Ovary (tissue), 9 donors: Measurements from ENCODE around the gene OR4D2. TPM values are rescaled to one million over a fixed set of nuclear protein-coding genes. Genes with fewer than 3 reads are reported as not detected.

Source experiments
- DNase-seq, 5 donors: peaks; one replicate each; pipeline ENCODE4 v3.0.0-alpha.2; 2019 to 2020
- H3K27ac ChIP-seq, 2 donors: fragments of 200-600 bp; one replicate each; pipeline versions ENCODE4 v1.5.1 to v1.8.0; 2019 to 2022
- H3K27me3 ChIP-seq: fragments of 200-600 bp; one replicate; pipeline ENCODE4 v1.8.0; 2022
- H3K36me3 ChIP-seq: fragments of 200-600 bp; sonication (generic); one replicate; pipeline ENCODE4 v1.5.1; 2019
- H3K4me1 ChIP-seq: one replicate; pipeline ENCODE4 v1.8.1; 2013; ENCODE audit warnings: mild to moderate bottlenecking, moderate library complexity; ENCODE audit not compliant: insufficient read depth
- H3K4me3 ChIP-seq: fragments of 200-600 bp; sonication (generic); one replicate; pipeline ENCODE4 v1.5.1; 2017
- H3K9me3 ChIP-seq, 2 donors: fragments of 200-600 bp in 1 of 2; sonication (generic) in 1 of 2; one replicate each; pipeline versions ENCODE4 v1.5.1 to v1.8.1; 2013 to 2019; ENCODE audit warnings: mild to moderate bottlenecking in 1 of 2, moderate library complexity in 1 of 2
- CTCF ChIP-seq, 3 donors: fragments of 450-650 bp in 2 of 3; fragments of 200-600 bp in 1 of 3; IDR thresholded peaks; one replicate each; pipeline versions ENCODE4 v1.5.1 to v1.8.0; 2016 to 2022; ENCODE audit warnings: antibody characterized with exemption in 3 of 3, mild to moderate bottlenecking in 1 of 3
- EP300 ChIP-seq: sonication (generic); formaldehyde crosslinking; IDR thresholded peaks from one replicate; pipeline ENCODE4 v1.6.1; 2017; ENCODE audit warnings: antibody characterized with exemption
- POLR2A ChIP-seq: fragments of 450-650 bp; IDR thresholded peaks from one replicate; pipeline ENCODE4 v1.6.1; 2017; ENCODE audit warnings: antibody characterized with exemption, mild to moderate bottlenecking, moderate library complexity
- WGBS, 3 donors: extraction: QIAGEN DNeasy Blood & Tissue Kit in 1 of 3; methylation state at CpG; one replicate each; pipeline versions ENCODE4 v1.1.5 to v1.1.7; 2013 to 2017; 5-methylcytosine and 5-hydroxymethylcytosine counted together
- intact Hi-C, 4 donors: fragments of 100-400 bp; cut with DNase I; formaldehyde crosslinking; loops; one replicate each; pipeline versions ENCODE4 v1.11.0 to v1.15.1; 2022 to 2023
- polyA plus RNA-seq, 2 donors: library from polyadenylated mRNA; stranded (reverse); fragments of 200-250 nt in 1 of 2; fragments of 350-450 nt in 1 of 2; fragmentation: Illumina TruSeq in 1 of 2; extraction: RNeasy Lipid Tissue Mini Kit (QIAGEN cat#74804) in 1 of 2; gene quantifications; one replicate each; pipeline ENCODE4 v1.2.3, GENCODE V29; 2013 to 2014
- total RNA-seq, 7 donors: library from RNA; depleted of rRNA in 2 of 7; stranded (reverse); fragments of >200 nt in 2 of 7; fragmentation: NEBNext Ultra II Directional in 3 of 7; extraction: Animal tissue kit (Norgen Biotek cat#: 25700) in 3 of 7; gene quantifications; one replicate each; pipeline versions ENCODE4 v1.1.0 to v1.2.4, GENCODE V29; 2016 to 2023
- donor health status: DM: no; HTN: no; CAD: no; lungs with moderate emphysema.
- donor health status: DM: no; HTN: no; CAD: no.
- donor health status: Bipolar disorder and iron deficiency.
- donor health status: DM: yes; HTN: yes; CAD: no.
- donor health status: DM: no; HTN: no; CAD: no.
- donor health status: DM: yes; HTN: yes; CAD: no.

Gene OR4D2
- total and polyA plus RNA-seq, 9 donors, result not detected

DNA sequence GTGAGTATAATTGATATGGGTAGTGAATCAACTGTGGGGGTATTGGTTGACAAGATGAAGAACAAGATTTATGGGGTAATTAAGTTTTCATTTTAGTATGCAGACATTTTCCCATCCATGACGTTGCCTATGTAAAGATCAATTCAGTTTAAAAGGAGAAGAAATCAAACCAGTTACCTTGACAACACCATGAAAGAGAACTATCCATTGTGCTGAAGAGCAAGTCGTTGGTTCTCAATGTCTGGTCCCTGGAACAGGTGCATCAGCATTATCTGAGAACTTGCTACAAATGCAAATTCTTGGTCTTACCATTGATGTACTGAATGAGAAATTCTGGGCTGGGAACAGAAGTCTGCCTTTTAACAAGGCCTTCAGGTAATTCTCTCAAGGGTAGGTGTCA is 801 bp upstream of the OR4D2 start:
- no peaks in the 10 kb centered on the region for H3K36me3 ChIP-seq
- no peak overlapping the region for H3K27ac ChIP-seq
- H3K4me3 ChIP-seq, result no peak overlapping the region
- intact Hi-C loops, result no loop called here
- no peak for TF ChIP-seq EP300
- no peaks in the 10 kb centered on the region for H3K9me3 ChIP-seq
- peaks cover 3% of the 10 kb centered on the region for H3K27me3 ChIP-seq
- no peak for DNase-seq
- no peaks in the 10 kb centered on the region for H3K4me1 ChIP-seq
- WGBS, 3 donors, result 0 to 10% (median 4%) methylated on average over 2 of the region's 2 CpGs

- Histone ChIP-seq H3K4me1 (no peaks in the 10 kb centered on the region), H3K36me3 (no peaks in the 10 kb centered on the region), H3K9me3 (no peaks in the 10 kb centered on the region), H3K27ac (no peak overlapping the region), H3K27me3 (no peaks in the 10 kb centered on the region), H3K4me3 (no peak overlapping the region)
- DNase-seq, result no peak
- no peak for TF ChIP-seq EP300
- no peak for TF ChIP-seq POLR2A
- no peak for TF ChIP-seq CTCF (IDR thresholded peaks at IDR 0.05)
- intact Hi-C loops, result no loop called here
- 64 to 72% (median 68%) methylated on average over 4 of the region's 4 CpGs for WGBS, 3 donors
Measured at GRCh38 chr17:58170622-58171021, 3.8 kb downstream of the OR4D2 start.

DNA sequence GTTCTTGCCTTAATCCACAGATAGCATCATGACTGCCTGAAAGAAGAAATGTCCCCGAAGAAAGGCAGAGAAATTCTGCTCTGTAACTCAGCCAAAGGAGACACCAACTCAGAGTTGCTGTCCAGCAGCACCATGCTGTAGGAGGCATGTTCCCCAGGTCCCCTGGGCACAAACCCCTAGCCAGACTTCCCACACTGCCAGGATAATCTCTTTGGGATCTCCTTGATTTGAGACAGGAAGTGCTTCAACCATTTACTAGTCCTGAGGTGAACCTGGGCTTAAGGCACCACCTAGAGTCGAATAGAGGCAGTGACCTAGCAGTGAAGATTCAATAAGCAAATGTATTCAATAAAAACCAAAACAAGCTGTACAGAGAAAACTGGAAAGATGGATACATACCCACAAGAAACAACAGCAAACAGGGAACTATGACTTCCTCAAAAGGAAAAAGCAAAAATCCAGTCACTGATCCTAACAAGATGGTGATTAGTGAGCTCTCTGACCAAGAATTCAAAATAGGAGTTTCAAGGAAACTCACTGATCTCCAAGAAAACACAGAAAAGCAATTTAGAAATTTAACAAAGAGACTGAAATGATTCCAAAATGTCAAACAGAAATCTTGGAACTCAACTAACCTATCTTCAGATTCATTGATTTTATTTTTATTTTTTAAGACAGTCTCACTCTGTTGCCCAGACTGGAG is 5.7 kb downstream of the OR4D2 start:
- WGBS, 3 donors, result 26 to 39% (median 29%) methylated on average over 2 of the region's 2 CpGs
- no peaks in the 10 kb centered on the region for H3K36me3 ChIP-seq
- no peak for TF ChIP-seq POLR2A
- no peak for TF ChIP-seq EP300
- TF ChIP-seq CTCF (IDR thresholded peaks at IDR 0.05), result no peak
- no peaks in the 10 kb centered on the region for H3K27me3 ChIP-seq
- no peak overlapping the region for H3K4me3 ChIP-seq
- intact Hi-C loops, result no loop called here
- H3K4me1 ChIP-seq, result no peaks in the 10 kb centered on the region
- DNase-seq, result no peak
- H3K9me3 ChIP-seq, result no peaks in the 10 kb centered on the region
- no peak overlapping the region for H3K27ac ChIP-seq

DNA sequence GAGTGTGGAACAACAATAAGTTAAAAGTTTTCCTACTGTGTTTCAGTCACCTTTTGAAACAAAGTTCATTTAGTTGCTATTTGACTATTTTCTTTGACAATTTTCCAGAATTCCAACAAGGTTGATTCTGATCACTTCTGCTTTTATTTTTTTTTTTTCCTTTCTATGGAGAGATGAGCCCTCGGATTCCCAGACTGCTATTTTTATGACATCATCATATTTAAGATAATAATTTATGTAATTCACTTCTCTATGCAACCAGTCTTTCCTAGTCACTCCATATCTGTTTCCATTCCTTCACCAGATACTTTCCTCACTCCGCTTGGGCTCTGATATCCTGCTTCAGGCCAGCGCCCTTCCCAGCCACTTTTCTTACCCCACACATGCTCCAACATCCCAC is 8.1 kb downstream of the OR4D2 start:
- TF ChIP-seq EP300 (no peak), POLR2A (no peak), CTCF (IDR thresholded peaks at IDR 0.05) (no peak)
- no peak for DNase-seq
- H3K27me3 ChIP-seq, result no peaks in the 10 kb centered on the region
- H3K27ac ChIP-seq, result no peak overlapping the region
- H3K4me3 ChIP-seq, result no peak overlapping the region
- no peaks in the 10 kb centered on the region for H3K9me3 ChIP-seq
- H3K36me3 ChIP-seq, result no peaks in the 10 kb centered on the region
- intact Hi-C loops, result no loop called here
- 41 to 46% (median 43%) methylated on average over 3 of the region's 3 CpGs for WGBS, 3 donors
- no peaks in the 10 kb centered on the region for H3K4me1 ChIP-seq

GRCh38 chr17:58176200-58176599 is 9.4 kb downstream of the OR4D2 start:
- intact Hi-C loops, result no loop called here
- H3K9me3 ChIP-seq, result no peaks in the 10 kb centered on the region
- H3K27me3 ChIP-seq, result no peaks in the 10 kb centered on the region
- WGBS, 3 donors, result 32 to 37% (median 33%) methylated on average over 7 of the region's 7 CpGs
- TF ChIP-seq EP300 (no peak), CTCF (IDR thresholded peaks at IDR 0.05) (no peak), POLR2A (no peak)
- no peaks in the 10 kb centered on the region for H3K4me1 ChIP-seq
- H3K4me3 ChIP-seq, result no peak overlapping the region
- no peak overlapping the region for H3K27ac ChIP-seq
- DNase-seq, result no peak
- H3K36me3 ChIP-seq, result no peaks in the 10 kb centered on the region
